H1 (cell line): ENCODE data around the gene SCAMP5. TPM values are rescaled to one million over a fixed set of nuclear protein-coding genes. Genes with fewer than 3 reads are reported as not detected.

Experiments used
- CTCF ChIA-PET: fragments of 300-600 bp; sonication (Branson Sonifier 250); formaldehyde crosslinking; loops from one replicate; lab custom pipeline; 2021; ENCODE audit not compliant: partially characterized antibody; lab: Charles Lee
- POLR2A ChIA-PET: fragments of 300-600 bp; sonication (Branson Sonifier 250); formaldehyde crosslinking; loops from one replicate; lab custom pipeline; 2021; ENCODE audit warnings: inconsistent platforms; ENCODE audit not compliant: partially characterized antibody; lab: Charles Lee
- DNase-seq, 2 experiments: peaks; one replicate each; pipeline versions ENCODE4 v3.0.0 to v3.0.0-alpha.2; 2010 to 2022; ENCODE audit warnings: low spot score in 2 of 2, low read depth in 1 of 2, mixed read lengths in 1 of 2
- FAIRE-seq: peaks from 2 replicates; lab custom pipeline; 2011; peaks lifted over from hg19 to GRCh38; lab: Jason Lieb, UNC
- H2AFZ ChIP-seq: 2 replicates; pipeline ENCODE4 v1.8.1; 2012; ENCODE audit warnings: low read length, inconsistent platforms
- H2AK5ac ChIP-seq: 2 replicates; pipeline ENCODE4 v1.6.1; 2013; ENCODE audit warnings: low read depth, low read length
- H2BK120ac ChIP-seq: replicated peaks from 2 replicates; pipeline ENCODE3; 2013; ENCODE audit warnings: low read depth, low read length, inconsistent platforms
- H2BK12ac ChIP-seq: 2 replicates; pipeline ENCODE4 v1.6.1; 2013; ENCODE audit warnings: low read depth, low read length
- H2BK15ac ChIP-seq: 2 replicates; pipeline ENCODE4 v1.6.1; 2013; ENCODE audit warnings: low read length
- H2BK20ac ChIP-seq: 2 replicates; pipeline ENCODE4 v1.6.1; 2013; ENCODE audit warnings: low read length
- H2BK5ac ChIP-seq: 2 replicates; pipeline ENCODE4 v1.6.1; 2013; ENCODE audit warnings: low read depth, low read length
- H3K14ac ChIP-seq: 2 replicates; pipeline ENCODE4 v1.6.1; 2013; ENCODE audit warnings: inconsistent platforms; ENCODE audit not compliant: insufficient read length
- H3K18ac ChIP-seq: 2 replicates; pipeline ENCODE4 v1.6.1; 2013; ENCODE audit warnings: low read length; ENCODE audit errors: extremely low read depth
- H3K23ac ChIP-seq: 2 replicates; pipeline ENCODE4 v1.6.1; 2013; ENCODE audit warnings: inconsistent platforms; ENCODE audit not compliant: insufficient read length
- H3K23me2 ChIP-seq: 2 replicates; pipeline ENCODE4 v1.6.1; 2013; ENCODE audit warnings: low read depth, low read length
- H3K27ac ChIP-seq: 2 replicates; pipeline ENCODE4 v1.6.1; 2011; ENCODE audit warnings: low read depth, low read length, inconsistent platforms
- H3K27me3 ChIP-seq, 4 experiments: replicated peaks in 1 of 4; 1 replicate in 1 of 4; 2 replicates in 3 of 4; pipeline versions ENCODE4 v1.6.1 to v1.8.1; 2011 to 2013; ENCODE audit warnings: low read length in 3 of 4, mild to moderate bottlenecking in 3 of 4, inconsistent platforms in 2 of 4, mixed read lengths in 2 of 4, moderate library complexity in 1 of 4; ENCODE audit not compliant: control insufficient read depth in 3 of 4, insufficient read depth in 3 of 4; ENCODE audit errors: extremely low read depth in 1 of 4
- H3K36me3 ChIP-seq, 4 experiments: 2 replicates each; pipeline versions ENCODE4 v1.6.1 to v1.8.1; 2011 to 2013; ENCODE audit warnings: mild to moderate bottlenecking in 4 of 4, low read length in 3 of 4, moderate library complexity in 2 of 4, control low read depth in 1 of 4, inconsistent platforms in 1 of 4; ENCODE audit not compliant: insufficient read depth in 4 of 4, control insufficient read depth in 2 of 4
- H3K4ac ChIP-seq: replicated peaks from 2 replicates; pipeline ENCODE3; 2013; ENCODE audit warnings: low read length, low read depth, mixed read lengths, inconsistent platforms; ENCODE audit not compliant: insufficient read length
- H3K4me1 ChIP-seq, 4 experiments: replicated peaks in 1 of 4; 1 replicate in 1 of 4; 2 replicates in 3 of 4; pipeline versions ENCODE4 v1.6.1 to v1.8.1; 2011 to 2013; ENCODE audit warnings: low read length in 3 of 4, inconsistent platforms in 2 of 4, mixed read lengths in 1 of 4; ENCODE audit not compliant: insufficient read depth in 4 of 4, control insufficient read depth in 3 of 4
- H3K4me2 ChIP-seq, 2 experiments: 2 replicates each; pipeline versions ENCODE4 v1.6.1 to v1.8.1; 2011 to 2013; ENCODE audit warnings: low read depth in 2 of 2, low read length in 2 of 2, control low read depth in 1 of 2, inconsistent platforms in 1 of 2, mild to moderate bottlenecking in 1 of 2; ENCODE audit not compliant: insufficient read depth in 1 of 2
- H3K4me3 ChIP-seq, 4 experiments: fragments of 200-600, 300-600 bp in 1 of 4; sonication (generic), shearing (Covaris generic), sonication (Bioruptor Twin) in 1 of 4; 2 replicates each; pipeline versions ENCODE4 v1.5.1 to v1.8.1; 2011 to 2016; ENCODE audit warnings: low read length in 4 of 4, low read depth in 3 of 4, control low read depth in 2 of 4, inconsistent platforms in 2 of 4, mild to moderate bottlenecking in 2 of 4, mixed read lengths in 1 of 4, moderate library complexity in 1 of 4; ENCODE audit not compliant: insufficient read depth in 2 of 4; ENCODE audit errors: extremely low read depth in 1 of 4
- H3K56ac ChIP-seq: replicated peaks from 2 replicates; pipeline ENCODE3; 2013; ENCODE audit warnings: low read depth, mild to moderate bottlenecking, mixed read lengths, low read length, inconsistent platforms; ENCODE audit not compliant: insufficient read length
- H3K79me1 ChIP-seq: 2 replicates; pipeline ENCODE4 v1.6.1; 2013; ENCODE audit warnings: low read depth, low read length, control low read depth
- H3K79me2 ChIP-seq, 2 experiments: 2 replicates each; pipeline versions ENCODE4 v1.6.1 to v1.8.1; 2012 to 2013; ENCODE audit warnings: low read length in 2 of 2, mild to moderate bottlenecking in 2 of 2, inconsistent platforms in 1 of 2; ENCODE audit not compliant: insufficient read depth in 2 of 2, control insufficient read depth in 1 of 2
- H3K9ac ChIP-seq, 4 experiments: replicated peaks in 1 of 4; 1 replicate in 1 of 4; 2 replicates in 3 of 4; pipeline versions ENCODE4 v1.6.1 to v1.8.1; 2011 to 2013; ENCODE audit warnings: low read depth in 3 of 4, low read length in 3 of 4, control low read depth in 2 of 4, mild to moderate bottlenecking in 2 of 4, moderate library complexity in 2 of 4, inconsistent platforms in 1 of 4; ENCODE audit errors: extremely low read depth in 1 of 4
- H3K9me3 ChIP-seq, 2 experiments: 2 replicates each; pipeline versions ENCODE4 v1.6.1 to v1.8.1; 2012 to 2013; ENCODE audit warnings: mild to moderate bottlenecking in 2 of 2, moderate library complexity in 2 of 2, control low read depth in 1 of 2, inconsistent platforms in 1 of 2, low read depth in 1 of 2, low read length in 1 of 2, mixed read lengths in 1 of 2; ENCODE audit not compliant: insufficient read depth in 2 of 2
- H4K20me1 ChIP-seq, 2 experiments: replicated peaks in 1 of 2; 2 replicates each; pipeline versions ENCODE3 to v1.8.1; 2011 to 2013; ENCODE audit warnings: inconsistent platforms in 2 of 2, low read length in 2 of 2, mild to moderate bottlenecking in 1 of 2; ENCODE audit not compliant: insufficient read depth in 2 of 2, control insufficient read depth in 1 of 2
- H4K5ac ChIP-seq: 2 replicates; pipeline ENCODE4 v1.6.1; 2013; ENCODE audit warnings: low read length, low read depth, mixed read lengths, inconsistent platforms; ENCODE audit not compliant: insufficient read length
- H4K8ac ChIP-seq: 2 replicates; pipeline ENCODE4 v1.8.0; 2013; ENCODE audit warnings: mild to moderate bottlenecking, moderate library complexity, low read length, inconsistent platforms; ENCODE audit not compliant: insufficient read depth; ENCODE audit errors: extremely low read depth
- H4K91ac ChIP-seq: replicated peaks from 2 replicates; pipeline ENCODE3; 2013; ENCODE audit warnings: low read length, mixed read lengths, inconsistent platforms; ENCODE audit not compliant: insufficient read length
- ASH2L ChIP-seq: fragments of 200-600, 300-600 bp; sonication (generic); IDR thresholded peaks from one replicate; pipeline ENCODE4 v1.7.1; 2017; ENCODE audit warnings: low read length
- BCL11A ChIP-seq, 2 experiments: IDR thresholded peaks; one replicate each; pipeline ENCODE4 v1.6.1; 2011; ENCODE audit warnings: low read depth in 2 of 2, low read length in 2 of 2, mild to moderate bottlenecking in 2 of 2
- CHD1 ChIP-seq: IDR thresholded peaks from 2 replicates; pipeline ENCODE4 v1.6.1; 2012; ENCODE audit warnings: low read depth, low read length, improper control_type of control experiment
- EP300 ChIP-seq, 2 experiments: IDR thresholded peaks; 1 replicate in 1 of 2; 2 replicates in 1 of 2; pipeline ENCODE4 v1.6.1; 2011 to 2012; ENCODE audit warnings: low read depth in 2 of 2, low read length in 2 of 2, mild to moderate bottlenecking in 2 of 2, borderline replicate concordance in 1 of 2, inconsistent platforms in 1 of 2, moderate library complexity in 1 of 2
- EZH2 ChIP-seq: fragments of 200-600 bp; sonication (generic); IDR thresholded peaks from 2 replicates; pipeline ENCODE4 v1.7.1; 2012; ENCODE audit warnings: low read depth, mild to moderate bottlenecking, moderate library complexity, low read length, inconsistent platforms; ENCODE audit not compliant: severe bottlenecking
- JUN ChIP-seq: IDR thresholded peaks from 2 replicates; pipeline ENCODE4 v1.6.1; 2011; ENCODE audit warnings: low read depth, mild to moderate bottlenecking, improper control_type of control experiment, low read length
- NANOG ChIP-seq: IDR thresholded peaks from 2 replicates; pipeline ENCODE4 v1.6.1; 2011; ENCODE audit warnings: low read length, low read depth, mild to moderate bottlenecking, inconsistent platforms; ENCODE audit not compliant: insufficient read depth, poor library complexity, severe bottlenecking
- POLR2AphosphoS5 ChIP-seq: IDR thresholded peaks from 2 replicates; pipeline ENCODE4 v1.6.1; 2011; ENCODE audit warnings: low read depth, low read length
- RBBP5 ChIP-seq: IDR thresholded peaks from 2 replicates; pipeline ENCODE4 v1.7.1; 2012; ENCODE audit warnings: low read depth, mild to moderate bottlenecking, inconsistent platforms, low read length, moderate library complexity, borderline replicate concordance
- RXRA ChIP-seq: IDR thresholded peaks from 2 replicates; pipeline ENCODE4 v1.6.1; 2011; ENCODE audit warnings: low read depth, mild to moderate bottlenecking, low read length, moderate library complexity; ENCODE audit not compliant: insufficient read depth
- SIN3A ChIP-seq, 2 experiments: IDR thresholded peaks in 1 of 2; conservative IDR thresholded peaks in 1 of 2; 2 replicates each; pipeline ENCODE4 v1.6.1; 2011 to 2012; ENCODE audit warnings: low read length in 2 of 2, improper control_type of control experiment in 1 of 2, low read depth in 1 of 2, mild to moderate bottlenecking in 1 of 2
- SP1 ChIP-seq: IDR thresholded peaks from 2 replicates; pipeline ENCODE4 v1.6.1; 2011; ENCODE audit warnings: low read depth, low read length
- TBP ChIP-seq: IDR thresholded peaks from 2 replicates; pipeline ENCODE4 v1.6.1; 2011; ENCODE audit warnings: low read depth, low read length, improper control_type of control experiment
- ZNF274 ChIP-seq: IDR thresholded peaks from 2 replicates; pipeline ENCODE4 v1.7.0; 2012; ENCODE audit warnings: low read length, borderline replicate concordance; ENCODE audit errors: extremely low read depth
- WGBS, 2 experiments: shearing (Covaris generic) in 1 of 2; methylation state at CpG; one replicate each; pipeline versions ENCODE4 v1.1.6 to v1.1.7; 2013 to 2015; ENCODE audit warnings: low lambda C conversion rate in 2 of 2, mixed read lengths in 2 of 2, inconsistent platforms in 1 of 2, low coverage in 1 of 2, missing lambda C conversion rate in 1 of 2; ENCODE audit not compliant: insufficient replicate concordance in 2 of 2, insufficient coverage in 1 of 2, insufficient read length in 1 of 2; ENCODE audit errors: extremely low coverage in 1 of 2, missing lambda C conversion rate in 1 of 2; 5-methylcytosine and 5-hydroxymethylcytosine counted together
- polyA plus RNA-seq, 7 experiments: library from polyadenylated mRNA; depleted of rRNA in 3 of 7; stranded (reverse) in 5 of 7; unstranded in 2 of 7; fragments of >200 nt in 5 of 7; fragments of 200-250 nt in 2 of 7; gene quantifications; 1 replicate in 5 of 7; 2 replicates in 1 of 7; 4 replicates in 1 of 7; pipeline versions ENCODE4 v1.2.1 to v1.2.3, GENCODE V29; 2011 to 2013; ENCODE audit warnings: missing spikeins in 2 of 7, mixed read lengths in 2 of 7
- total RNA-seq: library from RNA; stranded (reverse); fragmentation: NEBNext Ultra II Directional; extraction: Animal tissue kit (Norgen Biotek cat#: 25700); gene quantifications from 2 replicates; pipeline ENCODE4 v1.2.1, GENCODE V29; 2021

The SCAMP5 gene
- total and polyA plus RNA-seq, 2 of the 8 experiments (the other 6 are each of a cell fraction or from before 2014, with no cell fraction given) = 55.4 to 94.7 TPM

GRCh38 chr15:74967670-74968069 is 27.7 kb upstream of the SCAMP5 start:
- H2BK12ac ChIP-seq = no peak overlapping the region
- H3K27ac ChIP-seq = no peak overlapping the region
- H2BK15ac ChIP-seq = no peak overlapping the region
- POLR2A ChIA-PET = interaction anchor here (0.9 kb wide), 1 partner anchor 28 kb away, joined by 3 read pairs; the partner anchor contains the start of gene SCAMP5
- H4K5ac ChIP-seq = no peak overlapping the region
- no peak overlapping the region for H3K56ac ChIP-seq
- no peak for DNase-seq
- no peaks in the 10 kb centered on the region for H3K23me2 ChIP-seq
- no peak overlapping the region for H3K4me3 ChIP-seq
- H2BK20ac ChIP-seq = no peak overlapping the region
- H2AFZ ChIP-seq = no peak overlapping the region
- no peaks in the 10 kb centered on the region; a peak in 1 of 7 replicates for H3K27me3 ChIP-seq
- no peak overlapping the region for H2AK5ac ChIP-seq
- no peaks in the 10 kb centered on the region for H3K79me2 ChIP-seq
- H2BK120ac ChIP-seq = no peak overlapping the region
- no peaks in the 10 kb centered on the region for H4K20me1 ChIP-seq
- H3K23ac ChIP-seq = no peak overlapping the region
- H3K36me3 ChIP-seq = no peaks in the 10 kb centered on the region
- 83% methylated on average over 5 of the region's 5 CpGs; no CpG with 5 or more reads in 1 of the 2 experiments for WGBS, 2 experiments
- no peaks in the 10 kb centered on the region for H3K9me3 ChIP-seq
- H2BK5ac ChIP-seq = no peak overlapping the region
- CTCF ChIA-PET = interaction anchor here (0.6 to 2.0 kb wide), 9 partner anchors 8 to 709 kb away, joined by 3 to 7 read pairs (median 4); no protein-coding TSS in a partner anchor
- H3K79me1 ChIP-seq = no peaks in the 10 kb centered on the region
- no peak overlapping the region for H3K14ac ChIP-seq
- H3K4me1 ChIP-seq = peaks cover 0 to 2% (median 0%) of the 10 kb centered on the region in 4 experiments; a peak in 3 of 7 replicates
- H4K8ac ChIP-seq = no peak overlapping the region
- no peak for FAIRE-seq
- no peak overlapping the region for H4K91ac ChIP-seq
- no peak overlapping the region for H3K9ac ChIP-seq
- H3K18ac ChIP-seq = no peak overlapping the region
- no peak overlapping the region for H3K4me2 ChIP-seq
- no peak overlapping the region for H3K4ac ChIP-seq
- TF ChIP-seq SP1 = no peak
- TF ChIP-seq NANOG = no peak
- no peak for TF ChIP-seq ZNF274
- no peak for TF ChIP-seq CHD1
- no peak for TF ChIP-seq EP300 (IDR thresholded peaks at IDR 0.05; ENCODE audit: borderline replicate concordance in 1 of 2, low read depth in 2 of 2, low read length in 2 of 2)
- TF ChIP-seq RBBP5 = no peak
- TF ChIP-seq TBP = no peak
- no peak for TF ChIP-seq EZH2
- no peak for TF ChIP-seq SIN3A (conservative IDR thresholded peaks at IDR 0.05 in 1 of 2, IDR thresholded peaks at IDR 0.05 in 1 of 2; ENCODE audit: low read depth in 1 of 2, low read length in 2 of 2)
- TF ChIP-seq JUN = no peak
- no peak for TF ChIP-seq ASH2L
- no peak for TF ChIP-seq POLR2AphosphoS5
- no peak for TF ChIP-seq BCL11A (IDR thresholded peaks at IDR 0.05; ENCODE audit: low read depth in 2 of 2, low read length in 2 of 2)
- TF ChIP-seq RXRA = no peak
